ENCODE results near the gene DENND1A. TPM values are rescaled to one million over a fixed set of nuclear protein-coding genes. Genes with fewer than 3 reads are reported as not detected.

DENND1A gene
- total and polyA plus RNA-seq, 2 of the 13 experiments (the other 11 are each of a cell fraction or from before 2014, with no cell fraction given): 14.8 to 30.1 TPM

DNA sequence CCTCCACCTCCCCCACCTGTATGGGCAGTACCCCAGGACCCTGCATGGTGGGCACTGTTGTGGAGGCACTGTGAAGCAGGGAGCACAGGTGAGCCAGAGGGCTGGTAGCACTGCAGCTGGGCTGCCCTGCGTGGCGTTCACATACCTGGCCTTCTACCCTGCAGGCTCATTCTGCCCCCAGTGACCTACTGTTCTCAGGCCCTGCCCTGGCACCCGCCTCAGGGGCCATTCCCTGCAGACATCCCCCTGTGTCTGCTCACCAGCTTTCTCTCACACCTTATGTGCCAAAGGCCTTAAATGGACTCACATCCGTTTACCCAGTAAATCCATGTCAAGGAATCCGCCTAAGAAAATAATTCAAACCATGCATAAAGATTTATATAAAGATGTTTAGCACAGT, 377.4 kb downstream of the DENND1A start (continued):
- TF ChIP-seq, protein P1, sequence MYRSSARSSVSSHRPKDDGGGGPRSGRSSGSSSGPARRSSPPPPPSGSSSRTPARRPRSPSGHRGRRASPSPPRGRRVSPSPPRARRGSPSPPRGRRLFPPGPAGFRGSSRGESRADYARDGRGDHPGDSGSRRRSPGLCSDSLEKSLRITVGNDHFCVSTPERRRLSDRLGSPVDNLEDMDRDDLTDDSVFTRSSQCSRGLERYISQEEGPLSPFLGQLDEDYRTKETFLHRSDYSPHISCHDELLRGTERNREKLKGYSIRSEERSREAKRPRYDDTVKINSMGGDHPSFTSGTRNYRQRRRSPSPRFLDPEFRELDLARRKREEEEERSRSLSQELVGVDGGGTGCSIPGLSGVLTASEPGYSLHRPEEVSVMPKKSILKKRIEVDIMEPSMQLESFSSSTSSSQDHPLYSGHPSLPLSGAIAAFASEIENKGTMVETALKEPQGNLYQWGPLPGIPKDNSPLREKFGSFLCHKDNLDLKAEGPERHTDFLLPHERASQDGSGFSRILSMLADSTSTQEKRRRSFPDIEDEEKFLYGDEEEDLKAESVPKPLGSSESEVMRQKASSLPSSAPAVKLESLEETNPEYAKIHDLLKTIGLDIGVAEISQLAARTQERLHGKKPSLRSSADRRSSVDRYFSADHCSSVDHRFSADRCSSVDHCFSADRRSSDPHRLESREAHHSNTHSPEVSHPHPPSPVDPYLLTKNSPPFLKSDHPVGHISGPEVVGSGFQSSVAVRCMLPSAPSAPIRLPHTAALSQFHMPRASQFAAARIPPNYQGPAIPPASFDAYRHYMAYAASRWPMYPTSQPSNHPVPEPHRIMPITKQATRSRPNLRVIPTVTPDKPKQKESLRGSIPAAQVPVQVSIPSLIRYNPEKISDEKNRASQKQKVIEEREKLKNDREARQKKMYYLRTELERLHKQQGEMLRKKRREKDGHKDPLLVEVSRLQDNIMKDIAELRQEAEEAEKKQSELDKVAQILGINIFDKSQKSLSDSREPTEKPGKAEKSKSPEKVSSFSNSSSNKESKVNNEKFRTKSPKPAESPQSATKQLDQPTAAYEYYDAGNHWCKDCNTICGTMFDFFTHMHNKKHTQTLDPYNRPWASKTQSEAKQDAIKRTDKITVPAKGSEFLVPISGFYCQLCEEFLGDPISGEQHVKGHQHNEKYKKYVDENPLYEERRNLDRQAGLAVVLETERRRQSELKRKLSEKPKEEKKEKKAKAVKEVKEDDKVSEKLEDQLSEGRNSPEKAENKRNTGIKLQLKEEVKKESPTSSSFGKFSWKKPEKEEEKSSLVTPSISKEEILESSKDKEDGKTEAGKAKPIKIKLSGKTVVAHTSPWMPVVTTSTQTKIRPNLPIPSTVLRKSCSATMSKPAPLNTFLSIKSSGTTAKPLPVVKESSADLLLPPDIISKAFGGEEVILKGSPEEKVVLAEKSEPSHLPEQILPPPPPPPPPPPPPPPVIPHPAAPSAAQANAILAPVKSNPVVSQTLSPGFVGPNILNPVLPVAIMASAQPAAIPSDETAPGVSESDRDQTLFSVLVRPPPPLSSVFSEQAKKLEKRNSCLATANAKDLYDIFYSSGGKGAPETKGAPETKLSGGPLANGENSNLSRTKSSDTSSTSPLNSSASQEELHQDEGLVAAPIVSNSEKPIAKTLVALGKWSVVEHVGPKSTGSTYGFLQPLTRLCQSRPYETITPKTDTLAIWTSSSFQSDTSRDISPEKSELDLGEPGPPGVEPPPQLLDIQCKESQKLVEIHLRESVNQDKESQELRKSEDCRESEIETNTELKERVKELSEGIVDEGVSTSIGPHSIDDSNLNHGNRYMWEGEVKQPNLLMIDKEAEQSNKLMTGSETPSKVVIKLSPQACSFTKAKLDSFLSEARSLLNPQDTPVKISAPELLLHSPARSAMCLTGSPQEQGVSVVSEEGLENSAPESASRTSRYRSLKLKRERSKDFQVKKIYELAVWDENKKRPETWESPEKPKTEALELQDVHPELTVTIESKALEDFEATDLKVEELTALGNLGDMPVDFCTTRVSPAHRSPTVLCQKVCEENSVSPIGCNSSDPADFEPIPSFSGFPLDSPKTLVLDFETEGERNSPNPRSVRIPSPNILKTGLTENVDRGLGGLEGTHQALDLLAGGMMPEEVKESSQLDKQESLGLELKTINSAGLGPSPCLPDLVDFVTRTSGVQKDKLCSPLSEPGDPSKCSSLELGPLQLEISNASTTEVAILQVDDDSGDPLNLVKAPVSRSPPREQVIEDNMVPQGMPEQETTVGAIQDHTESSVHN (CRISPR knock-in tag; IDR thresholded peaks at IDR 0.05): no peak
- no peak for TF ChIP-seq ZKSCAN5 (CRISPR knock-in tag; IDR thresholded peaks at IDR 0.05)

- Histone ChIP-seq H2AFZ (ENCODE audit: low read length) (no peak overlapping the region), H3K36me3 (replicated peaks in 1 of 2; ENCODE audit: control insufficient read depth in 1 of 2, insufficient read depth in 2 of 2, low read length in 2 of 2) (peaks cover 10 to 35% of the 10 kb centered on the region in 2 experiments; a peak in 4 of 5 replicates), H3K9me3 (ENCODE audit: low read length) (no peaks in the 10 kb centered on the region), H3K27ac (ENCODE audit: extremely low read length, insufficient read depth, low read length) (no peak overlapping the region), H3K4me1 (ENCODE audit: insufficient read depth, low read length) (no peaks in the 10 kb centered on the region), H3K79me2 (ENCODE audit: insufficient read depth, low read length) (no peaks in the 10 kb centered on the region), H3K4me2 (ENCODE audit: low read depth, low read length) (no peak overlapping the region), H3K4me3 (replicated peaks in 1 of 3; ENCODE audit: insufficient read depth in 1 of 3, low read depth in 2 of 3, low read length in 3 of 3) (no peak overlapping the region), H3K9ac (ENCODE audit: insufficient read depth, low read depth, low read length) (no peak overlapping the region), H4K20me1 (ENCODE audit: insufficient read depth, low read length) (no peaks in the 10 kb centered on the region), H3K27me3 (ENCODE audit: control insufficient read depth in 1 of 2, insufficient read depth in 2 of 2, low read length in 2 of 2) (no peaks in the 10 kb centered on the region)
- ATAC-seq (no peak), DNase-seq (ENCODE audit: low spot score) (no peak), FAIRE-seq (no peak)
- CTCF ChIA-PET (ENCODE audit: low intra/inter-chr PET ratio, low total read pairs): no interaction called here
- POLR2A ChIA-PET: no interaction called here
- WGBS (ENCODE audit: low lambda C conversion rate): 98% methylated on average over 8 of the region's 10 CpGs
- intact Hi-C loops (cut with micrococcal nuclease; ENCODE audit: unreplicated experiment) (no loop called here), in situ Hi-C loops (cut with HindIII; ENCODE audit: extremely low pct_ligation_motif_present, low pct_unique_long_range_greater_than_20kb) (no loop called here)
- no TSS peak for BruUV-seq (replicated peaks)
- no peak for TF ChIP-seq ZNF430 (CRISPR knock-in tag; IDR thresholded peaks at IDR 0.05)
- no peak for TF ChIP-seq ZBTB1 (CRISPR knock-in tag; IDR thresholded peaks at IDR 0.05; ENCODE audit: borderline replicate concordance)
- TF ChIP-seq, protein P2, sequence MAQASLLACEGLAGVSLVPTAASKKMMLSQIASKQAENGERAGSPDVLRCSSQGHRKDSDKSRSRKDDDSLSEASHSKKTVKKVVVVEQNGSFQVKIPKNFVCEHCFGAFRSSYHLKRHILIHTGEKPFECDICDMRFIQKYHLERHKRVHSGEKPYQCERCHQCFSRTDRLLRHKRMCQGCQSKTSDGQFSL (CRISPR knock-in tag; IDR thresholded peaks at IDR 0.05): no peak
- TF ChIP-seq NR0B2 (CRISPR knock-in tag; IDR thresholded peaks at IDR 0.05): no peak
- no peak for TF ChIP-seq NR1H2 (CRISPR knock-in tag; IDR thresholded peaks at IDR 0.05; ENCODE audit: borderline replicate concordance, low read depth)
Measured at GRCh38 chr9:123551734-123552133, 378.2 kb downstream of the DENND1A start.
